A673 (cell line): Measurements from ENCODE around the gene INHA. TPM values are rescaled to one million over a fixed set of nuclear protein-coding genes. Genes with fewer than 3 reads are reported as not detected.

Experiments
- BruUV-seq: library from RNA; stranded (reverse); fragments of 400-500 nt; replicated peaks from 2 replicates; lab custom pipeline; 2021; lab: Mats Ljungman, UMichigan
- CTCF ChIA-PET: fragments of 300-600 bp; sonication (Branson Sonifier 250); formaldehyde crosslinking; loops from one replicate; lab custom pipeline; 2022; ENCODE audit warnings: antibody characterized with exemption; lab: Charles Lee
- POLR2A ChIA-PET: fragments of 300-600 bp; sonication (Branson Sonifier 250); formaldehyde crosslinking; loops from one replicate; lab custom pipeline; 2022; ENCODE audit warnings: antibody characterized with exemption; ENCODE audit not compliant: low non-redundant PET; lab: Charles Lee
- DNase-seq: peaks from one replicate; pipeline ENCODE4 v3.0.0-alpha.2; 2015; ENCODE audit warnings: low spot score
- H3K27ac ChIP-seq: fragments of 200-600 bp; sonication (generic); 2 replicates; pipeline ENCODE4 v1.5.1; 2016; ENCODE audit warnings: mixed run types, low read depth, mild to moderate bottlenecking, mixed read lengths, antibody characterized with exemption, low read length; ENCODE audit not compliant: poor library complexity, severe bottlenecking
- H3K27me3 ChIP-seq: fragments of 200-600 bp; sonication (generic); replicated peaks from 2 replicates; pipeline ENCODE4 v1.6.1; 2017; ENCODE audit warnings: mixed run types, low read depth, mild to moderate bottlenecking, mixed read lengths, antibody characterized with exemption, low read length; ENCODE audit not compliant: insufficient read depth, poor library complexity
- H3K36me3 ChIP-seq: fragments of 200-600 bp; sonication (generic); 2 replicates; pipeline ENCODE4 v1.6.1; 2016; ENCODE audit warnings: mixed run types, mild to moderate bottlenecking, mixed read lengths, antibody characterized with exemption, low read length; ENCODE audit not compliant: insufficient read depth, poor library complexity, severe bottlenecking
- H3K4me1 ChIP-seq: fragments of 200-600 bp; sonication (generic); 2 replicates; pipeline ENCODE4 v1.6.1; 2017; ENCODE audit warnings: mixed run types, mild to moderate bottlenecking, mixed read lengths, antibody characterized with exemption, low read length; ENCODE audit not compliant: insufficient read depth, poor library complexity, severe bottlenecking
- H3K4me3 ChIP-seq: fragments of 200-600 bp; sonication (generic); 2 replicates; pipeline ENCODE4 v1.5.1; 2016; ENCODE audit warnings: low read depth, mixed run types, mild to moderate bottlenecking, mixed read lengths, low read length; ENCODE audit not compliant: poor library complexity, severe bottlenecking
- H3K9me3 ChIP-seq: fragments of 200-600 bp; sonication (generic); 2 replicates; pipeline ENCODE4 v1.6.1; 2016; ENCODE audit warnings: mixed run types, low read depth, mild to moderate bottlenecking, mixed read lengths, antibody characterized with exemption, low read length; ENCODE audit not compliant: poor library complexity, severe bottlenecking
- EZH2 ChIP-seq: fragments of 200-600 bp; sonication (generic); IDR thresholded peaks from 2 replicates; pipeline ENCODE4 v1.6.1; 2017; ENCODE audit warnings: borderline replicate concordance, low read depth, mild to moderate bottlenecking, mixed read lengths, antibody characterized with exemption, low read length; ENCODE audit not compliant: poor library complexity, severe bottlenecking
- intact Hi-C: fragments of 100-400 bp; cut with micrococcal nuclease; formaldehyde crosslinking; loops from one replicate; pipeline ENCODE4 v1.10.0; 2022; ENCODE audit not compliant: unreplicated experiment
- total RNA-seq: library from RNA; stranded (reverse); gene quantifications from 2 replicates; pipeline ENCODE4 v1.2.3, GENCODE V29; 2021
- TF ChIP-seq, protein P1 (sequence below): fragments of 300-800, 200-600 bp; sonication (generic); conservative IDR thresholded peaks from 2 replicates; pipeline ENCODE4 v1.5.1; 2017; ENCODE audit warnings: low read depth, mild to moderate bottlenecking, antibody characterized with exemption, low read length, moderate library complexity, mixed read lengths

INHA gene
- total RNA-seq, 1 experiment from 2014 or later = not detected

DNA sequence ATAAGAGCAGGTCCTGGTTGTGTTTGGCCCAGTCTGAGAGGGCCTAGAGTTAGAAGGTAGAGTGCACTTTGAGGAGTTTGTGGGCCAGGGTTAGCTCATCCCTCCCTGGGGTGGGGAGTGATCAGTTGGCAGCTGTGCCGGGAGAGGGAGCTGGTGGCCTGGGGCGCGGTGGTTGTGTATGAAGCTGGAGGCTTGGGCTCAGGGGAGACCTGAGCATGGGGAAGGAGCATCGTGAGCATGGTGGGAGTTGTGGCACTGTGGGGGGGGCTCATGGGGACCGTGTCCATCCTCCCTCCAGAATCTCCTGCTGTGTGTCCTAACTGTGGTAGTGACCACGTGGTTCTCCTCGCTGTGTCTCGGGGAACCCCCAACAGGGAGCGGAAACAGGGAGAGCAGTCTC is 39.2 kb downstream of the INHA start:
- DNase-seq = no peak
- TF ChIP-seq, protein P1, sequence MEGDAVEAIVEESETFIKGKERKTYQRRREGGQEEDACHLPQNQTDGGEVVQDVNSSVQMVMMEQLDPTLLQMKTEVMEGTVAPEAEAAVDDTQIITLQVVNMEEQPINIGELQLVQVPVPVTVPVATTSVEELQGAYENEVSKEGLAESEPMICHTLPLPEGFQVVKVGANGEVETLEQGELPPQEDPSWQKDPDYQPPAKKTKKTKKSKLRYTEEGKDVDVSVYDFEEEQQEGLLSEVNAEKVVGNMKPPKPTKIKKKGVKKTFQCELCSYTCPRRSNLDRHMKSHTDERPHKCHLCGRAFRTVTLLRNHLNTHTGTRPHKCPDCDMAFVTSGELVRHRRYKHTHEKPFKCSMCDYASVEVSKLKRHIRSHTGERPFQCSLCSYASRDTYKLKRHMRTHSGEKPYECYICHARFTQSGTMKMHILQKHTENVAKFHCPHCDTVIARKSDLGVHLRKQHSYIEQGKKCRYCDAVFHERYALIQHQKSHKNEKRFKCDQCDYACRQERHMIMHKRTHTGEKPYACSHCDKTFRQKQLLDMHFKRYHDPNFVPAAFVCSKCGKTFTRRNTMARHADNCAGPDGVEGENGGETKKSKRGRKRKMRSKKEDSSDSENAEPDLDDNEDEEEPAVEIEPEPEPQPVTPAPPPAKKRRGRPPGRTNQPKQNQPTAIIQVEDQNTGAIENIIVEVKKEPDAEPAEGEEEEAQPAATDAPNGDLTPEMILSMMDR = no peak
- no peak for TF ChIP-seq EZH2
- POLR2A ChIA-PET = no interaction called here
- BruUV-seq = no TSS peak
- Histone ChIP-seq H3K36me3 (peaks cover 9% of the 10 kb centered on the region), H3K9me3 (no peaks in the 10 kb centered on the region), H3K27me3 (no peaks in the 10 kb centered on the region), H3K4me1 (no peaks in the 10 kb centered on the region), H3K27ac (no peak overlapping the region), H3K4me3 (no peak overlapping the region)
- intact Hi-C loops = no loop called here
- CTCF ChIA-PET = no interaction called here

DNA sequence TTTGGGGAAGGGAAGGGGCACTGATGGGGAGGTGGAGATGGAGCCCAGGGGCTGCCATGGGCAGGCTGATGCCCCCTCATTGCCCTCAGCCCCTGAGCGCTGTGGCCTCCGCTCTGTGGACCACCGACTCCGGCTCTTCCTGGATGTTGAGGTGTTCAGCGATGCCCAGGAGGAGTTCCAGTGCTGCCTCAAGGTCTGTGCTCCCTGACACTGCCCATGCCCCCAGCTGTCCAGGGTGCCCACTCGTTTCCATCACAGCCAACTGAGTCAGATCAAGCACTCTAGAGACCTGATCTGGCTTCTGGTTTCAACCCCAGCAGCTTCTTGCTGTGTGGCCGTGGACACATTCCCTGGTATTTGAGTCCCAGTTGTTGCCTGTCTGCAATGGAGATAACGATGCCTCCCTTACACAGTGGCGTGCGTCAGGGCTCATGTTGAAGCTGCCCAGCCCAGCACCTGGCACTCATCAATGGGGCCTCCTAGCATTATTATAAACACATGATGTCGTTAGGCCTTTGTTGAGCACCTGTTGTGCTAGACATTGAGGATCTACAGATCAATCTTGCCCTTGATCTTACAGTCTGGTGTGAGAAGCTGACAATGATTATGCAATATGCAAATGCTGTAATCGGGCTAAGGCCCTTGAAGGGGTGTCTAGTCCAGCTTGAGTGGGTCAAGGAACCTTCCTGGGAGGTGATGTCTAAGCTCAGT is 39.9 kb downstream of the INHA start:
- H3K36me3 ChIP-seq = peaks cover 6% of the 10 kb centered on the region
- H3K4me3 ChIP-seq = no peak overlapping the region
- H3K9me3 ChIP-seq = no peaks in the 10 kb centered on the region
- no peak overlapping the region for H3K27ac ChIP-seq
- no peak for TF ChIP-seq EZH2
- TF ChIP-seq, protein P1 = no peak
- intact Hi-C loops = no loop called here
- ChIA-PET CTCF (no interaction called here), POLR2A (no interaction called here)
- H3K4me1 ChIP-seq = no peaks in the 10 kb centered on the region
- H3K27me3 ChIP-seq = no peaks in the 10 kb centered on the region
- DNase-seq = no peak
- no TSS peak for BruUV-seq

DNA sequence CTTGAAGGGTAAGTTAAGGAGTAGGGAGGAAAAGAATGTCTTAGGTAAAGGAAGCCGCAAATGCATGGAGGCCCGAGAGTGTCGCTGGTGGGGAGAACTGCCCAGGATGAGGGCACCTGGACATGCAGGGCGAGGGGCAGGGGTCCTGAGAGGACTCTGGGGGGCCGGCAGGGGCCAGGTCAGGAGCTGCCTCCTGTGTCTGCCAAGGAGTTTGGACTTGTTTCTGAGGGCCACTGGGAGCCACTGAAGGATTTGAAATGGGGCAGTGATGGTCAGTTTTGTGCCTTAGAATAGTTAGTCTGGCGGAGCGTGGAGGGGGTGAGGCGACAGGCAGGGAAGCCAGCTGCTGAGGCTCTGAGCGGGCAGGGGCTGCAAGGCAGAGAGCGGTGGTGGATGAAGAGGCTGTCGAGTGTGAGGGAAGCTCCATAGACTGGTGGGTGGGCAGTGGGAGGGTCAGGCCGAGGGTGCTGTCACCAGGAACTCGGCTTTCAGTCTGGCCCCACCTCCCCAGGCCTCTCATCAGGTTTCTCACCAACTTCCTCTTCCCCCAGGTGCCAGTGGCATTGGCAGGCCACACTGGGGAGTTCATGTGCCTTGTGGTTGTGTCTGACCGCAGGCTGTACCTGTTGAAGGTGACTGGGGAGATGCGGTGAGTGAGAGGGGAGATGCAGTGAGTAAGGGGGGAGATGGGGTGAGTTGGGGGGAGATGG is 40.6 kb downstream of the INHA start:
- no peak overlapping the region for H3K27ac ChIP-seq
- no peak for DNase-seq
- H3K36me3 ChIP-seq = peaks cover 4% of the 10 kb centered on the region
- TF ChIP-seq, protein P1 = no peak
- no peak for TF ChIP-seq EZH2
- H3K4me1 ChIP-seq = no peaks in the 10 kb centered on the region
- POLR2A ChIA-PET = no interaction called here
- no peak overlapping the region for H3K4me3 ChIP-seq
- BruUV-seq = no TSS peak
- H3K27me3 ChIP-seq = no peaks in the 10 kb centered on the region
- CTCF ChIA-PET = no interaction called here
- intact Hi-C loops = no loop called here
- no peaks in the 10 kb centered on the region for H3K9me3 ChIP-seq
